GM12872 (cell line): ENCODE data around the gene ZNF692.

Source experiments
- TF ChIP-seq, protein P1 (sequence below): IDR thresholded peaks from 3 replicates; pipeline ENCODE4 v1.5.1; 2011; ENCODE audit warnings: low read depth, mild to moderate bottlenecking, low read length, moderate library complexity; ENCODE audit not compliant: insufficient read depth

ZNF692 gene

DNA sequence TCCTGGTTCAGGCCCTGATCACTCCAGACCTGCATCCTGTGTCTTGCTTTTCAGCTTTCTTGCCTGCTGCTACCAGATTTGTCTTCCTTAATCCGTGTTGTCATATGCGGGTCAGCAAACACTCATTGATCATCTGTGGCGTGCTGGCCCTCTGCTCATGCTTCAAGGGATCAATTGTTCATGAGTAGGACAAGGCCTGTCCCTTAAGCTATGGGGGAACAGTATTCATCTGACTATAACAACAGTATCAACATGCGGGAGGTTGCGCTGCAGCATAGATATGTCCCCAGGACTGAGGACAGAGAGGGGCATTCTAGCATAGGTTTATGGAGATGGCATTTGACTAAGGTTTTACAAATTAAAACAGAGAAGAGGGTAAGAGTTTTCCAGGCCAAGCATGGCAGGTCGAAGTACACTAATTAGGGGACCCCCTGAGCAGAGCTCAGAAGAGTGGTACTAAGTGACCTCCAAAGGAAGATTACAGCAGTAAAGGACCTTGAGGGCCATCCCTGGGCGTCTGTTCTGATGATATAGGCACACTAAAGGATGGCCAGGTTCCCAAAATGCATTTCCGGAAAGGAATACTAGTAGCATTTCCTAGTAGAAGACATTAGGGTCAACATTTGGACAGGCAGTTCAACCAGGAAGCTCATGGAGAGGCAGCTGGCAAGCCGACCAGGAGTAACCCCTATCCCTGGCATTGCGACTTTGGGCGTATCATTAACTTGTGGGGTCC is 21.7 kb downstream of the ZNF692 start:
- TF ChIP-seq, protein P1, sequence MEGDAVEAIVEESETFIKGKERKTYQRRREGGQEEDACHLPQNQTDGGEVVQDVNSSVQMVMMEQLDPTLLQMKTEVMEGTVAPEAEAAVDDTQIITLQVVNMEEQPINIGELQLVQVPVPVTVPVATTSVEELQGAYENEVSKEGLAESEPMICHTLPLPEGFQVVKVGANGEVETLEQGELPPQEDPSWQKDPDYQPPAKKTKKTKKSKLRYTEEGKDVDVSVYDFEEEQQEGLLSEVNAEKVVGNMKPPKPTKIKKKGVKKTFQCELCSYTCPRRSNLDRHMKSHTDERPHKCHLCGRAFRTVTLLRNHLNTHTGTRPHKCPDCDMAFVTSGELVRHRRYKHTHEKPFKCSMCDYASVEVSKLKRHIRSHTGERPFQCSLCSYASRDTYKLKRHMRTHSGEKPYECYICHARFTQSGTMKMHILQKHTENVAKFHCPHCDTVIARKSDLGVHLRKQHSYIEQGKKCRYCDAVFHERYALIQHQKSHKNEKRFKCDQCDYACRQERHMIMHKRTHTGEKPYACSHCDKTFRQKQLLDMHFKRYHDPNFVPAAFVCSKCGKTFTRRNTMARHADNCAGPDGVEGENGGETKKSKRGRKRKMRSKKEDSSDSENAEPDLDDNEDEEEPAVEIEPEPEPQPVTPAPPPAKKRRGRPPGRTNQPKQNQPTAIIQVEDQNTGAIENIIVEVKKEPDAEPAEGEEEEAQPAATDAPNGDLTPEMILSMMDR, result no peak

DNA sequence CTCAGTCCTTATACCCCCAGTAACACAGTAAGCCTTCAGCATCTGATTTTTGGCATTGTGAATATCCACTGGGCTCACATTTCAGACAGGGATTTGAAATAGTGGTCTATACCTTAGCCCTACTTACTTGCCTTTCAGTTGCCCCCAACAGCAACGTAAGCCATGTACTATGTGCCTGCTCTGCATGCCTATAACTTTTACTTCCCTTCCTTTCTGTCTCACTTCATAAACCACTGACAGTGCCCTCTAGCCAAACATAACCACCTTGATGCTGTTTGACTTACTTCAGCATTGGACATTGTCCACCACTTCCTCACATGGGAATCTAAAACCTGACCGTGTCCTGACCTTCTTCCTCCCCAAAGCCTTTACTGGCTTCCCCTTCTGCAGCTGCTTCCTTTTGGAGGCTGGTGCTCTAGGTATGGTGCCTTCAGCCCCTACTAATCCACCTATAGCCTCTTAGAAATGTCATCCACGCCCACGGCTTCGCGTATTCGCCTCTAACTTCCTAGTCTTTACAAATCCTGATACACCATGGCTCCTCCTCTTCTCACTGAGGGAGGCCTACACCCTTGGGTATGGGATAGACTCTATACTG is 24.4 kb downstream of the ZNF692 start:
- TF ChIP-seq, protein P1, result no peak

DNA sequence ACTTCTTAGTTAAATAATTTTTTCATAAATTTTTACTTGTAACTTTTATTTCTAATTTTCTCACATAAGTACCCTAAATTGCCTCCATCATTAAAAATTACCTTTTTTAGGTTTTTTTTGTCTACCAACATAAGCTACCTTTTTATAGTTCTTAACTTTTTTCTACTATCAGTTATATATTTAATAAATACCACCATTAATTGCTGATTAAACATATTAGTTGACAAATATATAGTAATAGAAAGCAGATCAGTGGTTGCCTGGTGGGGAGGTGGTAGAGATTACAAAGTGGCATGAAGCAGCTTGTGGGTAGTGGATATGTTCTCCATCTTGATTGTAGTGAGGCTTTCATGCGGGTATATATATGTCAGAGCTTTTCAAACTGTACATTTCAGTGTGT is 27.0 kb downstream of the ZNF692 start:
- TF ChIP-seq, protein P1, result no peak

GRCh38 chr1:248828845-248829244 is 30.0 kb downstream of the ZNF692 start:
- TF ChIP-seq, protein P1, result no peak

DNA sequence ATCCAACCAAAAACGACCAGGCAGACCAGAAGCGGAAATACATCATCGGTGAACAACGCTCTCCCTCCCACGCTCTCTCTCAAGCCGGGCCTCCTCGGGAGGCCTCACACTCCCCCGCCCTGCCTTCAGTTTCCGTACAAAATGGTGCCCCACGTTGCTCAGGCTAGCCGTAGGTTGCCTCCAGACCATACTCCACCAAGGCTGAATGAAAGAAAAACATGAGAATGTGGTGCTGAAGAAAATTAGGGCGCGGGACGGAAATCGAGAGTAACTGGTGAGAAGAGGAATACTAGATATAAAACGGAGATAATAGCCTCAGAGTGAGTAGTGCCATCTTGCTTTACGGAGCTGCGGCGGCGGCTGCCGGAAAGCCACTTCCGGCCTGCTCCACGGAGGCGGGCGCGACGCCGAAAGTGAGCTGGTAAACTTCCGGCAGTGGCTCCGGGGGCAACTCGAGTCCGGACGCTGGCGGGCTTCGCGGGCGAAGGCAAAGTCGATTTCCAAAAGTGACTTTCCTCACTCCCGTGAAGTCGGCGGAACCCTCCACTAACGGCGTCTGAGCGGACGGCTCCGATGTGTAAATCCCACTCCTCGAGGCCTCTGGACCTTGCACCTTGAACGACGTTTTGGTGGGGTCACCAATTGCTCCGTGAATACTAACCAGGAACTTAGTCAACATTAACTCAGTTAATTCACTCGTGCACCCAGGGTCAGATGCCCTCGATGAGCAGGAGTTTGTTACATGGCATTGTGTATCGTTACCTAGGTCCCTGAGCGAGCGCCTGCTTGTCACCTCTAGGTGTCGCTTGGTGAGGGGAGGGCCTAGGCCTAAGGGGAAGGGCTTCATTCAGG is 32.8 kb downstream of the ZNF692 start, which contains the start of gene SH3BP5L:
Gene SH3BP5L, minus strand, starts transcription at position 7 of the 852 bp plus-strand sequence. CDS start 980 bp downstream, outside the sequence.
- TF ChIP-seq, protein P1, result peak; percentile 89

- TF ChIP-seq, protein P1, result no peak
Measured at GRCh38 chr1:248825573-248825908, 33.3 kb downstream of the ZNF692 start.

GRCh38 chr1:248825136-248825535 is 33.7 kb downstream of the ZNF692 start:
- TF ChIP-seq, protein P1, result no peak
